Gastrocnemius medialis (tissue), 4 donors: ENCODE measurements around the gene LILRB1. TPM values are rescaled to one million over a fixed set of nuclear protein-coding genes. Genes with fewer than 3 reads are reported as not detected.

Experiments
- ATAC-seq, 2 donors: fragments of 150-250 bp; one replicate each; pipeline ENCODE4 v1.9.1; 2016
- DNase-seq, 2 donors: peaks; one replicate each; pipeline ENCODE4 v3.0.0-alpha.2; 2019
- H3K27ac ChIP-seq, 4 donors: fragments of 200-600 bp; sonication (generic); 1 replicate in 1 of 4; 2 replicates in 3 of 4; pipeline ENCODE4 v1.5.1; 2016 to 2018; ENCODE audit warnings: mild to moderate bottlenecking in 2 of 4, moderate library complexity in 1 of 4
- H3K27me3 ChIP-seq, 3 donors: fragments of 200-600 bp; sonication (generic) in 2 of 3; 1 replicate in 1 of 3; 2 replicates in 2 of 3; pipeline versions ENCODE4 v1.5.1 to v1.6.0; 2016 to 2019; ENCODE audit warnings: mild to moderate bottlenecking in 1 of 3, moderate library complexity in 1 of 3
- H3K36me3 ChIP-seq, 2 donors: fragments of 200-600 bp; sonication (generic) in 1 of 2; one replicate each; pipeline ENCODE4 v1.5.1; 2017 to 2018
- H3K4me1 ChIP-seq, 2 donors: fragments of 200-600 bp; sonication (generic) in 1 of 2; one replicate each; pipeline ENCODE4 v1.5.1; 2016 to 2017; ENCODE audit warnings: mild to moderate bottlenecking in 2 of 2
- H3K4me3 ChIP-seq, 4 donors: fragments of 200-600 bp; sonication (generic) in 3 of 4; 1 replicate in 1 of 4; 2 replicates in 3 of 4; pipeline ENCODE4 v1.5.1; 2016 to 2019; ENCODE audit warnings: mild to moderate bottlenecking in 2 of 4
- H3K9me3 ChIP-seq, 3 donors: fragments of 200-600 bp; sonication (generic) in 2 of 3; 1 replicate in 1 of 3; 2 replicates in 2 of 3; pipeline ENCODE4 v1.5.1; 2016 to 2019
- POLR2A ChIP-seq, 2 donors: fragments of 450-650 bp; IDR thresholded peaks; one replicate each; pipeline ENCODE4 v1.6.1; 2017; ENCODE audit warnings: antibody characterized with exemption in 2 of 2, mild to moderate bottlenecking in 2 of 2, moderate library complexity in 2 of 2
- in situ Hi-C, 4 donors: fragments of 200-750 bp; cut with MboI; loops; one replicate each; pipeline versions ENCODE4 v1.15.0 to v1.8.0; 2017; ENCODE audit warnings: low sequenced_read_pairs in 4 of 4
- intact Hi-C: fragments of 100-400 bp; cut with DNase I; formaldehyde crosslinking; loops from one replicate; pipeline ENCODE4 v1.15.1; 2023; ENCODE audit warnings: low total_unique reads
- total RNA-seq, 4 donors: library from RNA; depleted of rRNA; stranded (reverse); fragments of >200 nt; gene quantifications; one replicate each; pipeline versions ENCODE4 v1.1.0 to v1.2.3, GENCODE V29; 2016
- TF ChIP-seq, protein P1 (sequence below), 5 experiments: fragments of 450-650 bp in 3 of 5; fragments of 200-600 bp in 2 of 5; sonication (generic) in 2 of 5; IDR thresholded peaks in 4 of 5; conservative IDR thresholded peaks in 1 of 5; 1 replicate in 4 of 5; 2 replicates in 1 of 5; pipeline ENCODE4 v1.5.1; 2016 to 2019; ENCODE audit warnings: antibody characterized with exemption in 5 of 5, mild to moderate bottlenecking in 3 of 5, moderate library complexity in 3 of 5

LILRB1 gene
- total RNA-seq, 4 donors from 2014 or later: 0.39 to 0.69 TPM; not detected in 2

DNA sequence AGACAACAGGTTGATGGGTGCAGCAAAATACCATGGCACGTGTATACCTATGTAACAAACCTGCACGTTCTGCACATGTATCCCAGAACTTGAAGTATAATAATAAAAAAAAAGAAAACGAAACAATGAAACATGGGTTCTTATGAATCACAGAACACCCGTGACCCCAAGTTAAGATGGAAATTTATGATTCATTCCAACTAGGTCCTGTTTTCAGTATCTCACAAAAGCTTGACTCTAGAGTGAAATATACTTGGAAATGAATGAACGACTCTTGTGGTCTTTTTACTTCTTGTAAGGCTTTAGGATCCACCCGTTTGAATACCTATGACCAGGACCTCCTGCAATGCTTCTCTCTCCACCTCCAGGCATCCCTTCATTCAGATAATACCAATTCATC is 29.0 kb downstream of the LILRB1 start:
- Histone ChIP-seq H3K4me3 (no peak overlapping the region), H3K9me3 (no peaks in the 10 kb centered on the region), H3K36me3 (no peaks in the 10 kb centered on the region), H3K27me3 (no peaks in the 10 kb centered on the region), H3K27ac (no peak overlapping the region), H3K4me1 (no peaks in the 10 kb centered on the region)
- TF ChIP-seq, protein P1, sequence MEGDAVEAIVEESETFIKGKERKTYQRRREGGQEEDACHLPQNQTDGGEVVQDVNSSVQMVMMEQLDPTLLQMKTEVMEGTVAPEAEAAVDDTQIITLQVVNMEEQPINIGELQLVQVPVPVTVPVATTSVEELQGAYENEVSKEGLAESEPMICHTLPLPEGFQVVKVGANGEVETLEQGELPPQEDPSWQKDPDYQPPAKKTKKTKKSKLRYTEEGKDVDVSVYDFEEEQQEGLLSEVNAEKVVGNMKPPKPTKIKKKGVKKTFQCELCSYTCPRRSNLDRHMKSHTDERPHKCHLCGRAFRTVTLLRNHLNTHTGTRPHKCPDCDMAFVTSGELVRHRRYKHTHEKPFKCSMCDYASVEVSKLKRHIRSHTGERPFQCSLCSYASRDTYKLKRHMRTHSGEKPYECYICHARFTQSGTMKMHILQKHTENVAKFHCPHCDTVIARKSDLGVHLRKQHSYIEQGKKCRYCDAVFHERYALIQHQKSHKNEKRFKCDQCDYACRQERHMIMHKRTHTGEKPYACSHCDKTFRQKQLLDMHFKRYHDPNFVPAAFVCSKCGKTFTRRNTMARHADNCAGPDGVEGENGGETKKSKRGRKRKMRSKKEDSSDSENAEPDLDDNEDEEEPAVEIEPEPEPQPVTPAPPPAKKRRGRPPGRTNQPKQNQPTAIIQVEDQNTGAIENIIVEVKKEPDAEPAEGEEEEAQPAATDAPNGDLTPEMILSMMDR (IDR thresholded peaks at IDR 0.05 in 4 of 5, conservative IDR thresholded peaks at IDR 0.05 in 1 of 5): no peak
- TF ChIP-seq POLR2A (IDR thresholded peaks at IDR 0.05): no peak
- DNase-seq (no peak), ATAC-seq (no peak)
- intact Hi-C loops (no loop called here), in situ Hi-C loops (no loop called here)

DNA sequence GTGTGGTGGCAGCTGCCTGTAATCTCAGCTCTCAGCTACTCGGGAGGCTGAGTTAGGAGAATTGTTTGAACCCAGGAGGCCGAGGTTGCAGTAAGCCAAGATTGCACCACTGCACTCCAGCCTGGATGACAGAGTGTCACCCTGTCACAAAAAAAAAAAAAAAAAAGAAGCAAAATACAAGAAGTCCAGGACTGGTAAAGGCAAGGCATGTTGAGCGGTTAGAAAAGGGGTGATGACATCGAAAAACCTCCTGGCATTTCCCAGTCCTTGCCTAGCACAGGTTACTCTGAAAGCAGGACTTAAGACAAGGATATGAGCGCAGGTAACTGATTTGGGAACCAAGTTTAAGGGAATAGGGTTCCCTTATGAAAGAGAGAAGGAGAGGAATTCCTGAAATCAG is 30.0 kb downstream of the LILRB1 start:
- Histone ChIP-seq H3K9me3 (no peaks in the 10 kb centered on the region), H3K27me3 (no peaks in the 10 kb centered on the region), H3K27ac (no peak overlapping the region), H3K36me3 (no peaks in the 10 kb centered on the region), H3K4me1 (no peaks in the 10 kb centered on the region), H3K4me3 (no peak overlapping the region)
- intact Hi-C loops: no loop called here
- DNase-seq (no peak), ATAC-seq (no peak)
- no peak for TF ChIP-seq POLR2A (IDR thresholded peaks at IDR 0.05)
- TF ChIP-seq, protein P1 (IDR thresholded peaks at IDR 0.05 in 4 of 5, conservative IDR thresholded peaks at IDR 0.05 in 1 of 5): no peak
- in situ Hi-C loops: no loop called here

DNA sequence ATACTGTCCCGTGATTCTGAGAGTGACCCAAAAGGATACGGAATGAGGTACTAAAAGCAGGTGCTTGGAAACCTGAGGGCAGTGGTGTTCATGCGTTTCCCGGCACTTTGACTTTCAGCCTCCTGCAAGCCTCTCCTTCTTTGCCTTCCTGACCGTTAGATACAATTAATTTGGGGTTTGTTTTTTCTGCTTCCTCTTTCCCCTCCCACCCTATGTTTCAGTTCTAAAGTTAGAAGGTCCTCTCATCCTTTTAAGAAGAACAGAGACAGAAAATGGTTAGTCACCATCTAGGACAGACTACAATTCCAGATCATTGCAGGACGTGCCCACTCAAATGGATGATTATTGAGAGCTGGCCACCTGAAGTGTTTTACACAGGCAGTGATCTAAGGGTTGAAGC is 30.7 kb downstream of the LILRB1 start:
- no peak overlapping the region for H3K27ac ChIP-seq

DNA sequence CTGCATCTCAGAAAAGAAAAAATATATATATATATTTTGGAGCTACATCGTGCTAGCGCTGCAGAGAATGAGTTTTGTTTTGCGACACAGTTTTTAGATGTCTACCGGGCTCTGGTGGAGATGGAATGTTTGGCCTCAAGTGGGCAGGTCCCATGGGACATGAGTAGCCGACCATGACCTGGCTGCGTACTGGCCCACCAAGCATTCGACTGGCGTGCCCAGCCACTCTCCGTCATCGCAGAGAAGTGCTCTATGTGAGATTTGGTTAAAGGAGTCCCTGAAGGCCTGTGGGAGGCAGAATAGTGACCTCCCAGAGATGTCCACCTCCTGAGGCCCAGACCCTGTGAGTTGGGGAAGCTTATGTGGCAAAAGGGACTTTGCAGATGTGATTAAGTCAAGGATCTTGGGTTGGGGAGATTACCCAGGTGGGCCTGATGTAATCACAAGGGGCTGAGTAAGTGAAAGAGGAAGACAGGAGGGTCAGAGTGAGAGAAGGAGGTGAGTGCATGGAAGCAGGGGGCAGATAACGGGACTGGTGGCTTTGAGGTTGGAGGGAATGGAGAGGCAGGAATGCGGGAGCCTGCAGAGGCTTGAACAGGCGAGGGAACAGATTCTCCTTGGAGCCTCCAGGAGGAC is 31.7 kb downstream of the LILRB1 start:
- no peaks in the 10 kb centered on the region for H3K4me1 ChIP-seq
- H3K4me3 ChIP-seq: no peak overlapping the region
- ATAC-seq (no peak), DNase-seq (no peak)
- TF ChIP-seq, protein P1 (IDR thresholded peaks at IDR 0.05 in 4 of 5, conservative IDR thresholded peaks at IDR 0.05 in 1 of 5): no peak
- no peak for TF ChIP-seq POLR2A (IDR thresholded peaks at IDR 0.05)
- in situ Hi-C loops: no loop called here
- H3K36me3 ChIP-seq: no peaks in the 10 kb centered on the region
- H3K27me3 ChIP-seq: no peaks in the 10 kb centered on the region
- H3K27ac ChIP-seq: no peak overlapping the region
- intact Hi-C loops: no loop called here
- no peaks in the 10 kb centered on the region for H3K9me3 ChIP-seq

More for the DNA sequence above, 30.7 kb downstream of the LILRB1 start:
- Histone ChIP-seq H3K4me3 (no peak overlapping the region), H3K9me3 (no peaks in the 10 kb centered on the region), H3K36me3 (no peaks in the 10 kb centered on the region), H3K27me3 (no peaks in the 10 kb centered on the region), H3K4me1 (no peaks in the 10 kb centered on the region)
- in situ Hi-C loops (no loop called here), intact Hi-C loops (no loop called here)
- TF ChIP-seq, protein P1 (IDR thresholded peaks at IDR 0.05 in 4 of 5, conservative IDR thresholded peaks at IDR 0.05 in 1 of 5): no peak
- TF ChIP-seq POLR2A (IDR thresholded peaks at IDR 0.05): no peak
- DNase-seq (no peak), ATAC-seq (no peak)

DNA sequence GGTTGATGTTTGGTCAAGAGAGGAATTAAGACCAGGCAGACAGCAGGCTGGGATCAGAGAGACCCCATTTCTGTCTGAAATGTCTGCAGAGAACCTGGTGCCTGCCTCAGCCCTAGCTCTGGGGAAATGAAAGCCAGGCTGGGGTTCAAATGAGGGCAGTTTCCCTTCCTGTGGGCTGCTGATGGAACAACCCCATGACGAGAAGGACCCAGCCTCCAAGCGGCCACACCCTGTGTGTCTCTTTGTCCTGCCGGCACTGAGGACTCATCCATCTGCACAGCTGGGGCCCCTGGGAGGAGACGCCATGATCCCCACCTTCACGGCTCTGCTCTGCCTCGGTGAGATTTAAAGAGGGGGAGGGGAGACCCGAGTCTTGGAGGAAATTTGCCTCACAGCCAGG is 32.4 kb downstream of the LILRB1 start, which contains the start of gene LILRB4:
Gene LILRB4 (plus strand): TSS at position 256 of the 400 bp plus-strand sequence. CDS start 49 bp downstream, at position 305.
- Histone ChIP-seq H3K4me1 (no peaks in the 10 kb centered on the region), H3K9me3 (no peaks in the 10 kb centered on the region), H3K27me3 (no peaks in the 10 kb centered on the region), H3K4me3 (no peak within 1 kb of the TSS), H3K27ac (no peak within 1 kb of the TSS), H3K36me3 (no peaks in the 10 kb centered on the region)
- DNase-seq: peak; percentile 17 to 31
- TF ChIP-seq, protein P1 (IDR thresholded peaks at IDR 0.05 in 4 of 5, conservative IDR thresholded peaks at IDR 0.05 in 1 of 5): no peak
- TF ChIP-seq POLR2A (IDR thresholded peaks at IDR 0.05): no peak
- in situ Hi-C loops: no loop called here
- intact Hi-C loops: no loop called here
- ATAC-seq: no peak
